ENCODE data around the gene SRCIN1. TPM values are rescaled to one million over a fixed set of nuclear protein-coding genes. Genes with fewer than 3 reads are reported as not detected.
"Not testable (repeated sequence)": the region's sequence is repeated elsewhere in the genome, so short reads cannot be mapped to it uniquely, and the experiment has no call there.

Gene SRCIN1
- total RNA-seq, 1 donor, result not detected

DNA sequence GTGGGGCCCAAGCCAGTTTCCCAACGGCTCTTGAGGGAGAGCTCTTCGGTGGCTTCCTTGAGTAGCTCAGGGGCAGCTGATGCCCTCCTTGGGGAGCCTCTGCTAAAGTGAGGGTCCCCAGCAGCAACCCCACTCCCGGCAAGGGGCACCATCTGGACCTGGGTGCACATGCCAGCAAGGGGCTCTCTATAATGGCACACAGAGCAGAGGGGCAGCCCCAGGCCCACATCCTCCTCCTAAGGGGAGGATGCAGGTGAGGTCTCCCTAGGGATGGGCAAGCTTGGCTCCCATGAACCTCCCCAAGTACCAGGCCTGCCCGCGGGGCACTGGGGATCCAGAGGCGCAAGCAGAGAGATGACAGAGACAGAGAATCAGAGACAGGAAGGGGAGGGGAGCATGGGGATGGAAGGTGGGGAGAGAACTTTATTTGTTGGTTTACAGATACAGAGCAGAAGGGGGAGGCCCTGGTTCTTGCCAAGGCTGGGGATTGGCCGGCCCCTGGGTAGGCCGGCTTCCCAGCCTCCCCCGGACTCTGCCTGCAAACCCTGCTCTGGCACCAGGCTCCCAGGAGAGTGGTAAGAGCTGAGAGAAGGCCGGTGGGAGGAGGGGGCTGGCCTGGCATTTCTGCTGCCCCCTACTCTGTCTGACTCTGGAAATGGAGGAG lies 61.4 kb downstream of the SRCIN1 start:
- H3K4me1 ChIP-seq (ENCODE audit: insufficient read depth, low read length), result no peaks in the 10 kb centered on the region
- H3K4me3 ChIP-seq (ENCODE audit: low read length), result no peak overlapping the region
- H3K27me3 ChIP-seq (ENCODE audit: insufficient read depth, low read length), result no peaks in the 10 kb centered on the region
- no peaks in the 10 kb centered on the region for H3K9me3 ChIP-seq (ENCODE audit: low read depth, low read length)

DNA sequence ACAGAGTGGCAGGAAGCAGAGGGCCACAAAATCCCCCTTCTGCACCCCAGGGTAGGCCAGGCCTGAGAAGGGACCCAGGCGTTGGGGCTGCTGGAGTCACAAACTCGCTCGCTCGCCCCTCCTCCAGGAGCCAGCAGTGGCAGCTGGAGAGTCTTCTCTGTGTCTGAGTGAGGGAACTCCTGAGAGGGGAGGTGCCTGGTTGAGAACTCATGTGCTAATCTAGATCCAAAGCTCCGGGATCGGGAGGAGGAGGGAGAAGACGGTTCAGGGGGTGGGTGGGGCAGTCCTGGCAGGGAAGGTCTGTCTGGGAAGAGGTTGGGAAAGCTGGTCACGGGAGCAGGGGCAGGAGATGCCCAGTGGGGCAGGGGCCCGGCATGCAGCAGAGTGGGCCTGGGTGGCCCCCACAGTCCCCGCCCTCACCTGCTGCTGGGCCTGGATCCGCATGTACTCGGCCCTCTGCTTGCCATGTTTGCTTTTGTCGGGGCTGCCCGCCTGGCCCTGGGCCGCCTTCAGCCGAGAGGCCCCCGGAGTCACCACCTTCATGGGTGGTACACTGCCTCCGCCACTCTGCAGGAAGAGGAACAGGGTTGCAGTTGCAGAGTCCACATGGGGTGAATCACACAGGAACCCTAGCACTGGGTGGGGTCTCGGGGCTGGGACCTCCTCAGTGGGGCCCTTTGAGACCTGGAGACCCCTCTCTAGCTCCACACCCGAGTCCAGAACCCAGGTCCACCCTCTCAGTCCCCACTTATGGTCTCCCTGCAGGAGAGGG lies 62.2 kb downstream of the SRCIN1 start:
- Histone ChIP-seq H3K4me3 (ENCODE audit: low read length) (no peak overlapping the region), H3K27me3 (ENCODE audit: insufficient read depth, low read length) (no peaks in the 10 kb centered on the region), H3K4me1 (ENCODE audit: insufficient read depth, low read length) (no peaks in the 10 kb centered on the region), H3K9me3 (ENCODE audit: low read depth, low read length) (no peaks in the 10 kb centered on the region)

DNA sequence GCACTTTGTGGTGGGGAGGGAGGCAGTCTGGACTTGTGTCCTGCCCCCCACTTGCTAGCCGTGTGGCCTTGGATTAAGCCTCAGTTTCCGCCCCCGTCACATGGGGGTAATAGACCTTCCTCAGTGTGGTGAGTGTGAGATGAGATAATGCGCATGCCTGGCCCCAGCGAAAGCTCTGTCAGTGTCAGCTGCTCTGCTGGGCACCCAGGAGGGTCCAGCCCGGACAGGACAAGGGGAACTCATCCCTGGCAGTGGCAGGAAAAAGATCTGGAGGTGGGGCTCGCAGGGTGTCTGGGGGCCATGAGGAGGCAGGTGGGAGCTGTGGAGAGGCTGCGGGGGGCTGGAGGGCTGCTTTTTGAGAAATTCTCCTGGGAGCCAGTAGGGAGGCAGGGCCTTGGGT lies 63.5 kb downstream of the SRCIN1 start:
- Histone ChIP-seq H3K4me1 (ENCODE audit: insufficient read depth, low read length) (no peaks in the 10 kb centered on the region), H3K27me3 (ENCODE audit: insufficient read depth, low read length) (no peaks in the 10 kb centered on the region), H3K4me3 (ENCODE audit: low read length) (no peak overlapping the region), H3K9me3 (ENCODE audit: low read depth, low read length) (no peaks in the 10 kb centered on the region)

DNA sequence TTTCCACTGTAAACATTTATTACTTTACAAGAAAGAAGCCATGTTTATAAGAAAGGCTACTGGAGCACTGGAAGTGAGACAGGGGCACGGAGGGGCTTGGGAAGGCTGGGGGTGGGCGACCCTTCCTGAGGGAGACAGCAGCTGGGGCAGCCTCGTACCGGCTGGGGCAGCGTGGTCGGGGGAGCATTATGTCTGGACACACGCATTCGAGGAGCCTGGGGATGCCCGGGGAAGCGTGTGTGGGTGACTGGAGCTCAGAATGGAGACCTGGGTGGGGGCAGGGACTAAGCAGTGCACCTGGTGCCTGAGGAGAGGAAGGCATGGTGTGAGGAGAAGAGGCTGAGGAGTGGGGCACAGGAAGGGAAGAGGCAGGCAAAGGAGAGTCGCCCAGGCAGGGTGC lies 64.5 kb downstream of the SRCIN1 start:
- H3K27me3 ChIP-seq (ENCODE audit: insufficient read depth, low read length), result no peaks in the 10 kb centered on the region
- no peaks in the 10 kb centered on the region for H3K9me3 ChIP-seq (ENCODE audit: low read depth, low read length)
- no peaks in the 10 kb centered on the region for H3K4me1 ChIP-seq (ENCODE audit: insufficient read depth, low read length)
- H3K4me3 ChIP-seq (ENCODE audit: low read length), result no peak overlapping the region

DNA sequence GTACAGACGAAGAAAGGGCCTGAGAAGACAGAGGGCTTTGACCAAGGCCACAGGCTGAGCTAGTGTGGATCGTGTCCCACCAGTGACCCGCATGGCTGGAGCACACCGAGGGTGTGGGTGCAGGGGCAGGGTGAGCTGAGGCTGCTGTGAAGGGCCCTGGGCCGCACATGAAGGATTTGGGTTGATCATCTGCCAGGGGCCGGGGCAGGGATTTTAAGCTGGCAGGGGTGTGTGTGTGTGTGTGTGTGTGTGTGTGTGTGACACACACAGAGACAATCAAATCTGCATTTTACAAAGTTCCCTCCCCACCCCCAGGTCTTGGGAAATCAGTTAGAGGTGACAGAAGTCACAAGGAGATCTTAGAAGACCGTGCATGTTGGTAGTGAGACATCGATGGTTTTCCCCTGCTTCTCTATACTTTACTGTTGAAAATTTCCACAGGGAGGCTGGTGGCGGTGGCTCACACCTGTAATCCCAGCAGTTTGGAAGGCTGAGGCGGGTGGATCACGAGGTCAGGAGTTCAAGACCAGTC lies 65.2 kb downstream of the SRCIN1 start:
- no peaks in the 10 kb centered on the region for H3K4me1 ChIP-seq (ENCODE audit: insufficient read depth, low read length)
- H3K4me3 ChIP-seq (ENCODE audit: low read length), result no peak overlapping the region
- H3K27me3 ChIP-seq (ENCODE audit: insufficient read depth, low read length), result no peaks in the 10 kb centered on the region
- no peaks in the 10 kb centered on the region for H3K9me3 ChIP-seq (ENCODE audit: low read depth, low read length)

DNA sequence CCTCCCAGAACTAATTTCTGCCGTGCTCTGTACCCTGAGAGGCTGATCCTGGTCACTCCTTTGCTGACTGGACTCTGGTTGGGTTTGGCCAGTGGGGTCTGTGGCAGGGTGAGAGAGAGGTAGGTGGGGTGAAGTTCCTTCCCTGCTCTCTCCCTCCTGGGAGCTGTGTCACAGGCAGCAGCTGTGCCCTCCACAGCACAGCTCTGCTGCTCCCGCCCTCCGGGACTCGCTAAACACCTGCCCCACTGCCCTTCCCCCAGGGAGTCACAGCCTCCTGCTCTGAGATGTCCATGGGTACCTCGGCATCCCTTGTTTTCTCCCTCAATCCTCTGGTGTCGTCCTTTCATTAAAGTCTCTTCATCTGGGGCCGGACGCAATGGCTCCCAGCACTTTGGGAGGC lies 66.4 kb downstream of the SRCIN1 start:
- Histone ChIP-seq H3K9me3 (ENCODE audit: low read depth, low read length) (no peaks in the 10 kb centered on the region), H3K27me3 (ENCODE audit: insufficient read depth, low read length) (no peaks in the 10 kb centered on the region), H3K4me1 (ENCODE audit: insufficient read depth, low read length) (no peaks in the 10 kb centered on the region), H3K4me3 (ENCODE audit: low read length) (no peak overlapping the region)

DNA sequence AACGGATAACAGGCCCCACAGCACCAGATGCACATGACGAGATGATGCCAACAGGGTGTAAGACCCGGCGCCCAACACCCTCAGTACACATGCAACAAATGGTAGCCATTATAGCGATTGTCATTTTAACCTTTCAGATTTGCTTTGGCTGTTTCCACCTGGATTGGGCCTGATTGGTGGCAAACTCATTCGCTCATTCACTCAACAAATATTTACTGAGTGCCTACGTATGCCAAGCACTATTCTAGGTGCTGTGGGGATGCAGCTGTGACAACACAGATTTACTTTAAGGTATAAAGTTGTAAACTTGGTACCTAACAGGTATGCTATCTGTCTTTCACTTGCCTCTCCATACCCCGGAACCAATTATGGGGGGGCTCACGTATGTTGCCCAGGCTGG lies 66.8 kb downstream of the SRCIN1 start:
- Histone ChIP-seq H3K4me1 (ENCODE audit: insufficient read depth, low read length) (no peaks in the 10 kb centered on the region), H3K27me3 (ENCODE audit: insufficient read depth, low read length) (no peaks in the 10 kb centered on the region), H3K9me3 (ENCODE audit: low read depth, low read length) (no peaks in the 10 kb centered on the region), H3K4me3 (ENCODE audit: low read length) (no peak overlapping the region)

DNA sequence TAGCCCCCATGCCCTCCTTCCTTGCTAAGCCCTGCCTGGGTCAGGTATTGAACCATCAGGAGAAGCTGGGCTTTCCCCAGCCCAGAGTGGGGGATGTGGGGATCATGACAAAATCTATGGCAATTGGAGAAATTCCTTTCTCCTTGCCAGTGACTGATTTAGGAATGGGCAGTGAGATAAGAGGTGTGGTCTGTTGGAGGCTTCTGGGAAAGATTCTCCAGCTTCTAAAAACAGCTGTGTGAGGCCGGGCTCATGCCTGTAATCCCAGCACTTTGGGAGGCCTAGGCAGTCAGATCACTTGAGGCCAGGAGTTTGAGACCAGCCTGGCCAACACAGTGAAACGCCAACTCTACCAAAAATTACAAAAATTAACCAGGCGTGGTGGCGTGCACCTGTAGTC lies 69.1 kb downstream of the SRCIN1 start:
- no peaks in the 10 kb centered on the region for H3K4me1 ChIP-seq (ENCODE audit: insufficient read depth, low read length)
- H3K4me3 ChIP-seq (ENCODE audit: low read length), result no peak overlapping the region
- no peaks in the 10 kb centered on the region for H3K9me3 ChIP-seq (ENCODE audit: low read depth, low read length)
- H3K27me3 ChIP-seq (ENCODE audit: insufficient read depth, low read length), result no peaks in the 10 kb centered on the region

DNA sequence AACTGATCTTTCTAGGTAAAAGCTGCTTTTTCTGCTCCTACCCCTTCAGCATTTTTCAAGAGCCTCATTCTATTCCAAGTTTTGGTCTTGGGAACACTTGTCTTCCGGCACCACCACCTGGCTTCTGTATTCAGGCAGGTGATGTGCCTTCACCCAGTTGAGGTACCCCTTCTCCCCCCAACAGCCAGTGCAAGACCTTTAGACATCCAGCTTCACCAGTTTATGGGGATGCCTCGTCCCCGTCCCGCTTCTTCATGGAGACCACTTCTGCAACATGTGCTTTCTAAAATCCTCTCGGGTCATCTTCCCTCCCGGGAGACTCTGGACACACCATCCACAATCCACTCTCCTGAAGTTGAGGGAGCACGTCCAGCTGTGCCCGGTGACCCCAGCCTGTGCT lies 69.9 kb downstream of the SRCIN1 start:
- no peaks in the 10 kb centered on the region for H3K9me3 ChIP-seq (ENCODE audit: low read depth, low read length)
- H3K4me1 ChIP-seq (ENCODE audit: insufficient read depth, low read length), result no peaks in the 10 kb centered on the region
- H3K27me3 ChIP-seq (ENCODE audit: insufficient read depth, low read length), result no peaks in the 10 kb centered on the region
- no peak overlapping the region for H3K4me3 ChIP-seq (ENCODE audit: low read length)

DNA sequence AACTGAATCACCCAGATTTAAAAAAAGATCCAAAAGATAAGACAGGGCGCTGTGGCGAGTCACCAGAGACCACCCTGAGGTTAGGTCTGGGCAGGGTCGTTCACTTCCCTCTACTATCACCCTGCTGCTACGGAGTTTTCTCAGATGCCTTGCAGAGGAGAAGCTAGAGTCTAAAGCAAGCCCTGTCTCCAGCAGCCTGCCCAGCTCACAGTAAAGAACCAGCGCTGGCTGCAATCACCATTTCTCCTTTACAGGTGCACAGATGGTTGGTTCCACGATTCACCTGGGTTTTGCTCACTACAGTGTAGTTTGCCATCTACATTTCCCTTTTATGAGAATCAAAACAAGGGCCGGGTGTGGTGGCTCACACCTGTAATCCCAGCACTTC lies 71.3 kb downstream of the SRCIN1 start:
- Histone ChIP-seq H3K27me3 (ENCODE audit: insufficient read depth, low read length) (no peaks in the 10 kb centered on the region), H3K4me1 (ENCODE audit: insufficient read depth, low read length) (no peaks in the 10 kb centered on the region)

DNA sequence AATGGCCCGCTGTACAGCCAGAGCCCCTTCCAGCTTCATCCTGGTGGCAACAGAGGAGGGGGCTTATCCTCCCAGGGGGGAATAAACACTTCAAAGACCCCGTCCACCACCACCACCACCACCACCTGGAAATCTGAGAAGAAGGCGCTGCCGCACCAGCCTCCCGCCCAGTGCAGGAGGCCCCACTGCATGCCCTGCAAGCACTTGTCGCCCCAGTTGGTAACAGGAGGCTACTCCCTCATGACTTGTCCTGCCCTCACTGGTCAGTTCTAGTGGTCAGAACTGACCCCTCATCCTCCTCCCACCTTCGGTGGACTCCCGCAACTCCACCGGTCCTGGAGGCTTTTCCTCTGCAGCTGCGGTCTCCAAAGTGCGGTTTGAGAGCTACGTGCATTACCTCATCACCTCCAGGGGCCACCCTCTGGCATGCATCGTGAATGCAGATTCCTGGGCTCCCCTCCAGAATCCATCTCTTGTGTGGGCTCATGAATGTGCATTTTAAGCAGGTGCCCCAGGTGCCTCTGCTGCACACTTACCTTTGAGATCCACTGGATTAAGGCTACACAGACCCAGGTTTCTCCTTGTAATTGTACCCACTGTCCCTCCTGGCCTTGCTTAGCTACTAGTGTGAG lies 71.8 kb downstream of the SRCIN1 start:
- H3K4me1 ChIP-seq (ENCODE audit: insufficient read depth, low read length), result no peaks in the 10 kb centered on the region
- H3K9me3 ChIP-seq (ENCODE audit: low read depth, low read length), result no peaks in the 10 kb centered on the region
- H3K27me3 ChIP-seq (ENCODE audit: insufficient read depth, low read length), result no peaks in the 10 kb centered on the region
- no peak overlapping the region for H3K4me3 ChIP-seq (ENCODE audit: low read length)

More for the DNA sequence above, 71.3 kb downstream of the SRCIN1 start:
- no peak overlapping the region for H3K4me3 ChIP-seq (ENCODE audit: low read length)
- no peaks in the 10 kb centered on the region for H3K9me3 ChIP-seq (ENCODE audit: low read depth, low read length)

DNA sequence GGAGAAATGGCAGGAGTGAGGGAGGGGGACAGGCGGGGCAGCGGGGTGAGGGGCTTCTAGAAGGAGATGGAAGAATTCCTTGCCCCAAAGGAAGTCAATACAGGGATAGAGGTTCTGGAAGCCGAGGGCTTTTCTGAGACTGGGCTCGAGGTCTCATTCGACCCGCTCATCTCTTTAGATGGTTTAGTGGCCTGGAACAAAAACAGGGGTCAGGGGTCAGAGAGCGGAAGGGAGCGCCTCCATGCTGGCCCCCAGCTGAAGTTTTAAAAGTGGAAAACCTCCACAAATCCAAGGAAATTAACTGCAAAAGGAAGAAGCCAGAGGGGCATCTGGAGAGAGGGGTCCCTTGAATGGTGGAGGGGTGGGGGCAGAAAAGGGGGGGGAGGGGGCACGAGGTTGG lies 72.5 kb downstream of the SRCIN1 start:
- H3K4me1 ChIP-seq (ENCODE audit: insufficient read depth, low read length), result no peaks in the 10 kb centered on the region
- no peaks in the 10 kb centered on the region for H3K27me3 ChIP-seq (ENCODE audit: insufficient read depth, low read length)
- no peak overlapping the region for H3K4me3 ChIP-seq (ENCODE audit: low read length)
- H3K9me3 ChIP-seq (ENCODE audit: low read depth, low read length), result no peaks in the 10 kb centered on the region

DNA sequence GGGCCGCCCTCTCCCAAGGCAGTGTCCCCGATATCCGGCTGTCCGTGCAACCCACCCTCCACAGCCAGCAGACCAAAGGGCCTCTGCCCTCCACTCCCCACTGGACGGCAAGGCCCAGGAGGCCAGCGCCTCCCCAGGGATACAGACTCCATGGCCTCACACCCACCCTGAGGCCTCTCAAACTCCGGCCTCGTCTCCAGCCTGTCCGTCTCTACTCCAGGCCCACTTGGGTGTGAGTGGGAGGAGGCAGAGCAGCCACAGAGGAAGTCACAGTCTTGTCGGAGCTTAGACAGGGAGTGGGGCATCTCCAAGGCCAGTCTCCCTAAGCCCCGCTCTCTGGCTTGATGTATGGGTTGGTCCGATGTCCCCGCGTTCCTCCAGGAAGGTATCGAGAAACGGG lies 73.3 kb downstream of the SRCIN1 start:
- Histone ChIP-seq H3K4me1 (ENCODE audit: insufficient read depth, low read length) (no peaks in the 10 kb centered on the region), H3K27me3 (ENCODE audit: insufficient read depth, low read length) (no peaks in the 10 kb centered on the region), H3K4me3 (ENCODE audit: low read length) (no peak overlapping the region), H3K9me3 (ENCODE audit: low read depth, low read length) (no peaks in the 10 kb centered on the region)

DNA sequence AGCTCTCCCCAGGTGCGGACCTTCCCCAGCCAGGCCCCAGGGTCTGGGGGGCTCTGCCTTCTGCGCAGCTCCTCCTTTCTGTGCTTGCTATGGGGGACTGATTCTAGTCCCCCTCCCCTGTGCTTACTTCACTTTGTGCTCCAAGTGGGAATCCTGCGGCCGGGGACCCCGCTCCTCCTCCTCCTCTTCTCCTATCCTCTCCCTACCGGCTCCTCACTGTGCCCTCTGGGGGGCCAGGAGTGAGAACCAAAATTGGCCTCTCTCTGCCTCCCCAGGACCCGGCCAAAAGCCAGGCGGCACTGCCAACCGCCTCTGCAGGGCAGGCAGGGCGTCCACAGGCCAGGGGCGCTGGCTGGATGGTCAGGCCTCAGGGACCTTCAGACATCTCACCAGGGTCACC lies 74.0 kb downstream of the SRCIN1 start:
- not testable (repeated sequence) for H3K4me1 ChIP-seq (ENCODE audit: insufficient read depth, low read length); H3K9me3 ChIP-seq (ENCODE audit: low read depth, low read length); H3K4me3 ChIP-seq (ENCODE audit: low read length); H3K27me3 ChIP-seq (ENCODE audit: insufficient read depth, low read length)

DNA sequence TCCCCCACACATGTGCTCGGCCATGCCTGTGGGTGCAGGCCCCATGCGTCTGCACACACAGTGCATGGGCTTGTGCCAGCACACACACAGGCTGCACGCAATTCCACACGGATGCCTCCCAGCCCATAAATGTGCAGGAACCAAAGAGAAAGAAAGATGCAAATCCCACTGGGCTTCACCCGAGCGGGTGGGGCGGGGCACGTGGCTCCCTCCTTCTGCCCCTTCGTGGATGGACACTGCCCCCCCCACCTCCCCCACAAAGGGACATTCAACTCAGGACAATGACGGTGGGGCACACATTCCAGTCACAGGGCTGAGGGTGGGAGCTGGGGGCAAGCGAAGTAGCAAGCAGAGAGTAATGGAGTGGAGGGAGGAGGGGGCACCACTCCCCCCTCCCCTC lies 74.9 kb downstream of the SRCIN1 start:
- H3K9me3 ChIP-seq (ENCODE audit: low read depth, low read length); H3K4me3 ChIP-seq (ENCODE audit: low read length); H3K4me1 ChIP-seq (ENCODE audit: insufficient read depth, low read length); H3K27me3 ChIP-seq (ENCODE audit: insufficient read depth, low read length): not testable (repeated sequence)
